GM23248 (cell line): Measurements from ENCODE around the gene TTC3. TPM values are rescaled to one million over a fixed set of nuclear protein-coding genes. Genes with fewer than 3 reads are reported as not detected.
"Not testable (repeated sequence)": the region's sequence is repeated elsewhere in the genome, so short reads cannot be mapped to it uniquely, and the experiment has no call there.

ENCODE experiments used
- DNase-seq: peaks from one replicate; pipeline ENCODE4 v3.0.0-alpha.2; 2015
- H2AFZ ChIP-seq: fragments of 200-600 bp; sonication (generic); 2 replicates; pipeline ENCODE4 v1.6.1; 2016; ENCODE audit warnings: antibody characterized with exemption
- H3F3A ChIP-seq: fragments of 200-600 bp; sonication (generic); 2 replicates; pipeline ENCODE4 v1.6.1; 2016; ENCODE audit warnings: mild to moderate bottlenecking, antibody characterized with exemption, mixed run types; ENCODE audit not compliant: insufficient read depth
- H3K27ac ChIP-seq: fragments of 200-600 bp; sonication (generic); 2 replicates; pipeline ENCODE4 v1.5.1; 2016; ENCODE audit warnings: mild to moderate bottlenecking
- H3K27me3 ChIP-seq: fragments of 200-600 bp; sonication (generic); replicated peaks from 2 replicates; pipeline ENCODE4 v1.6.1; 2016; ENCODE audit warnings: mild to moderate bottlenecking; ENCODE audit not compliant: insufficient read depth
- H3K36me3 ChIP-seq: fragments of 200-600 bp; sonication (generic); 2 replicates; pipeline ENCODE4 v1.6.1; 2016; ENCODE audit warnings: low read depth, mild to moderate bottlenecking
- H3K4me1 ChIP-seq: fragments of 200-600 bp; sonication (generic); 2 replicates; pipeline ENCODE4 v1.6.1; 2016; ENCODE audit warnings: mild to moderate bottlenecking; ENCODE audit not compliant: insufficient read depth
- H3K4me2 ChIP-seq: fragments of 200-600 bp; sonication (generic); one replicate; pipeline ENCODE4 v1.6.1; 2016; ENCODE audit warnings: mild to moderate bottlenecking; ENCODE audit not compliant: unreplicated experiment
- H3K4me3 ChIP-seq: fragments of 200-600 bp; sonication (generic); 2 replicates; pipeline ENCODE4 v1.5.1; 2016; ENCODE audit warnings: mild to moderate bottlenecking
- H3K79me2 ChIP-seq: fragments of 200-600 bp; sonication (generic); 2 replicates; pipeline ENCODE4 v1.6.1; 2016; ENCODE audit warnings: mild to moderate bottlenecking; ENCODE audit not compliant: insufficient read depth
- H3K9ac ChIP-seq: fragments of 200-600 bp; sonication (generic); 2 replicates; pipeline ENCODE4 v1.6.1; 2016; ENCODE audit warnings: mild to moderate bottlenecking
- H3K9me2 ChIP-seq: fragments of 200-600 bp; sonication (generic); 2 replicates; pipeline ENCODE4 v1.6.1; 2016; ENCODE audit warnings: mixed run types, mild to moderate bottlenecking, moderate library complexity; ENCODE audit not compliant: insufficient read depth
- H3K9me3 ChIP-seq: fragments of 200-600 bp; sonication (generic); one replicate; pipeline ENCODE4 v1.6.1; 2017; ENCODE audit warnings: low read depth
- H4K20me1 ChIP-seq: fragments of 200-600 bp; sonication (generic); 2 replicates; pipeline ENCODE4 v1.6.0; 2016; ENCODE audit not compliant: insufficient read depth
- EZH2 ChIP-seq: fragments of 200-600 bp; sonication (generic); IDR thresholded peaks from 2 replicates; pipeline ENCODE4 v1.6.1; 2018; ENCODE audit warnings: antibody characterized with exemption, mild to moderate bottlenecking; ENCODE audit not compliant: insufficient read depth, poor library complexity, severe bottlenecking
- EZH2phosphoT487 ChIP-seq: fragments of 200-600 bp; sonication (generic); IDR thresholded peaks from 2 replicates; pipeline ENCODE4 v1.6.1; 2018; ENCODE audit warnings: antibody characterized with exemption, moderate library complexity, mild to moderate bottlenecking, low read depth; ENCODE audit not compliant: insufficient read depth
- WGBS, 2 experiments: methylation state at CpG; one replicate each; pipeline ENCODE4 v1.1.6; 2015 to 2017; ENCODE audit warnings: low lambda C conversion rate in 2 of 2, low coverage in 1 of 2; ENCODE audit errors: missing lambda C conversion rate in 2 of 2; 5-methylcytosine and 5-hydroxymethylcytosine counted together
- in situ Hi-C: fragments of 300-500 bp; cut with MboI; formaldehyde crosslinking; loops from 2 replicates; pipeline ENCODE4 v1.15.0; 2020
- polyA plus RNA-seq: library from polyadenylated mRNA; unstranded; fragments of >200 nt; fragmentation: Nextera tagmentation; extraction: Ambion mirVana; gene quantifications from 2 replicates; pipeline ENCODE4 v1.2.1, GENCODE V29; 2016
- total RNA-seq: library from RNA; depleted of rRNA; stranded (reverse); fragments of >200 nt; shearing (Covaris generic); gene quantifications from 2 replicates; pipeline ENCODE4 v1.2.3, GENCODE V29; 2014

Gene TTC3
- total and polyA plus RNA-seq, 2 experiments from 2014 or later: 204 to 216 TPM

DNA sequence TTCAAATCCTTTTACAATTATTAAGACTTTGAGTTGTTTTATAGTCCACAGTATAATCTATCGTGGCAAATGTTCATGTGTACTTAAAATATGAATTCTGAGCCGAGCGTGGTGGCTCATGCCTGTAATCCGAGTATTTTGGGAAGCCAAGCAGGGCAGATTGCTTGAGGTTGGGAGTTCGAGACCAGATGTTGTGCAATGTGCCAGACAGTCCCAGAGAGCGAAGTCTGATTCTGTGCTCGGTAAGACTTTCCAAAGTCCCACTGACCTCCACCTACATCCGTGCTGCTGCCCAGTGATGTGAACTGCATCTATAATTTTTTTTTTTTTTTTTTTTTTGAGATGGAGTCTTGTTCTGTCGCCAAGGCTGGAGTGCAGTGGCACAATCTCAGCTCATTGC is 141.9 kb downstream of the TTC3 start:
- Histone ChIP-seq H2AFZ (no peak overlapping the region), H3K9me3 (no peaks in the 10 kb centered on the region), H3K4me3 (no peak overlapping the region), H4K20me1 (no peaks in the 10 kb centered on the region), H3K4me2 (no peak overlapping the region), H3K9ac (no peak overlapping the region), H3K36me3 (no peaks in the 10 kb centered on the region), H3K79me2 (no peaks in the 10 kb centered on the region), H3K9me2 (no peaks in the 10 kb centered on the region), H3K4me1 (peaks cover 2% of the 10 kb centered on the region; the same call in 1 of the 2 replicates), H3K27me3 (no peaks in the 10 kb centered on the region), H3F3A (no peaks in the 10 kb centered on the region), H3K27ac (no peak overlapping the region)
- 72 to 79% methylated on average over 9 of the region's 9 CpGs for WGBS, 2 experiments
- in situ Hi-C loops: no loop called here
- TF ChIP-seq EZH2: no peak
- TF ChIP-seq EZH2phosphoT487: no peak
- DNase-seq: no peak

DNA sequence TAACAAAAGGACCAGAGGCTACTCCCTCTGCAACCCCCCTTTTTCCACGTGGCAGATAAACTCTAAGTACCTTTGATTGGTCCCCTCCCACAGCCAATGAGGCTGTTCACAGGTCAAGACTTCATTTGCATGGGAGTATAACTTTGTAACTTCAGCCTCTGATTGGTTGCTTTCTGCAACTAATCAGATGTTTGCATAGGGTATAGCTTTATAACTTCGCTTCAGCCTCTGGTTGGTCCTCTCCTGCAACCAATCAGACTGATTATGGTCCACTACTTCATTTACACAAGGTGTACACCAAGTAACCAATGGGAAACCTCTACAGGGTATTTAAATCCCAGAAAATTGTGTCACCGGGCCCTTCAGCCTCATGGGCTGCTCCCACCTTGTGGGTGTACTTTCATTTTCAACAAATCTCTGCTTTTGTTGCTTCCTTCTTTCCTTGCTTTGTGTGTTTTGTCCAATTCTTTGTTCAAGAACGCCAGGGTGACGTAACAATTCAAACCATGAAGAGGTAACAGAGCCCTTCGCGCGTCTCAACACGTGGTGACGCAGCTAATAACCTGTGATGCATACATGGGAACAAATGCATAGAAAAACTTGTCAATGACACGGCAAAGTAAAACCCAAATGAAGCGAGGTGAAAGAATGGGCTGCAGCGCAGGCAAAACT is 146.8 kb downstream of the TTC3 start:
- H3K9ac ChIP-seq: peak overlapping the region; percentile 81
- no peaks in the 10 kb centered on the region for H3K9me2 ChIP-seq
- H3K4me1 ChIP-seq: peaks cover 5% of the 10 kb centered on the region; the same call in 1 of the 2 replicates
- peak overlapping the region; percentile 78 for H3K4me3 ChIP-seq
- WGBS, 2 experiments: 59% methylated on average over 13 of the region's 13 CpGs
- TF ChIP-seq EZH2phosphoT487 (no peak), EZH2 (no peak)
- no peaks in the 10 kb centered on the region for H3K9me3 ChIP-seq
- H3K79me2 ChIP-seq: peaks cover 16% of the 10 kb centered on the region
- DNase-seq: no peak
- H3K27ac ChIP-seq: peak overlapping the region; percentile 71
- H3F3A ChIP-seq: 0 out of 2 replicates have a peak, but pooled peaks cover 13% of the 10 kb centered on the region
- peak overlapping the region; percentile 89 for H3K4me2 ChIP-seq
- no peaks in the 10 kb centered on the region for H3K27me3 ChIP-seq
- peaks cover 19% of the 10 kb centered on the region for H3K36me3 ChIP-seq
- H2AFZ ChIP-seq: peak overlapping the region; percentile 79
- no peaks in the 10 kb centered on the region for H4K20me1 ChIP-seq
- in situ Hi-C loops: no loop called here

DNA sequence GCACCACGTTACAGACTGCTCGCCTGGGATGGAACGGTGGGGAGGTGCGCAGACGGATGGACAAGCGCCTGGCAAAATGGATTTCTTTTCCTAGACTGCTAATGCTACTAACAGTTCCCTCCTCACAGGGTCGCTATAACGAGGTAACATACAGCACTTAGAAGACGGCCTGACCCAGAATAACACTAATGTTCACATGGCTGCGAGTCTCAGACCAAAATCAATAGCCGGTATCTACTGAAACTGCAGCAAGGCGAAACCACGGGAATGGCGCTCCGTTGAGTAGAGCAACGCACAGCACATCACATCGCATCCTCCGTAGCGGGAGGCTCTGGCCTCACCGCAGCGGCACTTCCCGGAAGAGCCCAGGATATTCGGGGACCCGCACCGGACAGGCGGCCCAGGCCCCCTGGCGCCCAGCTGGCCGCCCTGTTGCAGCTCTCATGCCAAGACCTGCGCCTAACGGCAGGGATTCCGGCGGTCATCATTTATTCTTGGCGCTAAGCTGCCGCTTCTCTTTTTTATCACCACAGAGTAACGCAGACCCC is 147.5 kb downstream of the TTC3 start:
- TF ChIP-seq EZH2phosphoT487: no peak
- TF ChIP-seq EZH2: no peak
- Histone ChIP-seq H3K27ac (peak overlapping the region; percentile 71), H3K4me3 (peak overlapping the region; percentile 78), H3K4me1 (peaks cover 5% of the 10 kb centered on the region; the same call in 1 of the 2 replicates), H3F3A (0 out of 2 replicates have a peak, but pooled peaks cover 13% of the 10 kb centered on the region), H3K9me3 (no peaks in the 10 kb centered on the region), H3K27me3 (no peaks in the 10 kb centered on the region), H2AFZ (peak overlapping the region; percentile 79), H3K4me2 (peak overlapping the region; percentile 89), H3K9me2 (no peaks in the 10 kb centered on the region), H4K20me1 (no peaks in the 10 kb centered on the region), H3K36me3 (peaks cover 25% of the 10 kb centered on the region), H3K79me2 (peaks cover 21% of the 10 kb centered on the region), H3K9ac (peak overlapping the region; percentile 81)
- in situ Hi-C loops: no loop called here
- DNase-seq: peak; percentile 69
- whole genome bisulfite sequencing, 2 experiments: 3 to 4% methylated on average over 29 to 35 of the region's 35 CpGs

DNA sequence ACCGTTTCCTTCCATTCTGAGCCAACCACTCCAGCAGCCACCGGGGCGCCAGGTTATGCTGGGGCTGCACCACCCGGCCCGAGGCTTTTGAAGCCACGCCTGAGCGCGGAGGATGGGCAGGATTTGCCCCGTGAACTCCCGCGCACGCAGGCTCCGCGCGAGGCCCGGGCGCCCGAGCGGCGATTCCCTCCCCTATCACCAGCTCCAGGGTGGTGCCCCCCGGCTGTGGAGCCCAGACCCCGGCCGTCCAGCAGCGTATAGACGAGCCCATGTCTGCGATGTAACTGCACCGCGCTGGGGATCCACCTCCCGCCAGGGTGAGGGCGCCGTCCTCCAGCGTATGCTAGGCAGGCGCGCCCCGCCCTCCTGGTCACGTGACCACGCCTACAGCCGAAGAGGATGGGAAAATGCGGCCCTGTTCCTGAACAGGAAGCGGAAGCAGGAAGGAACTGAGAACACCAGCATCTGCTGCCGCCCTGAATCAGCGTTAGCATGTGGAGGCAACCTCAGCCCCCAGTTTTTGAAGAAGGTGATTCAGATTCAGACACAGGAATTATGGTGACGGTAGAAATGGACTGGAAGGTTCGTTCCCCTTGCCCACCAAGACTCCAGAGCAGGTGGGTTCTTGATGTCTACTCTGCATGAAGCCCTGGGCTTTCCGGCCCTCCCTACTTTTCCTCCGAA is 148.1 kb downstream of the TTC3 start:
- Histone ChIP-seq H3K9ac (peak overlapping the region; percentile 81), H3K4me2 (peak overlapping the region; percentile 89), H3K9me2 (no peaks in the 10 kb centered on the region), H3K27me3 (no peaks in the 10 kb centered on the region), H3K9me3 (no peaks in the 10 kb centered on the region), H3F3A (0 out of 2 replicates have a peak, but pooled peaks cover 13% of the 10 kb centered on the region), H4K20me1 (no peaks in the 10 kb centered on the region), H3K36me3 (peaks cover 30% of the 10 kb centered on the region), H3K4me3 (peak overlapping the region; percentile 78), H3K27ac (peak overlapping the region; percentile 71), H3K79me2 (peaks cover 21% of the 10 kb centered on the region), H3K4me1 (peaks cover 5% of the 10 kb centered on the region; the same call in 1 of the 2 replicates), H2AFZ (peak overlapping the region; percentile 79)
- WGBS, 2 experiments: 6 to 7% methylated on average over 42 to 46 of the region's 46 CpGs
- in situ Hi-C loops: no loop called here
- peak; percentile 98 for DNase-seq
- no peak for TF ChIP-seq EZH2phosphoT487
- TF ChIP-seq EZH2: no peak

DNA sequence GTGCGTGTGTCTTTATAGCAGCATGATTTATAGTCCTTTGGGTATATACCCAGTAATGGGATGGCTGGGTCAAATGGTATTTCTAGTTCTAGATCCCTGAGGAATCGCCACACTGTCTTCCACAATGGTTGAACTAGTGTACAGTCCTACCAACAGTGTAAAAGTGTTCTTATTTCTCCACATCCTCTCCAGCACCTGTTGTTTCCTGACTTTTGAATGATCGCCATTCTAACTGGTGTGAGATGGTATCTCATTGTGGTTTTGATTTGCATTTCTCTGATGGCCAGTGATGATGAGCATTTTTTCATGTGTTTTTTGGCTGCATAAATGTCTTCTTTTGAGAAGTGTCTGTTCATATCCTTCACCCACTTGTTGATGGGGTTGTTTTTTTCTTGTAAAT is 149.2 kb downstream of the TTC3 start:
- H3K4me3 ChIP-seq: not testable (repeated sequence)

More for the DNA sequence above, 149.2 kb downstream of the TTC3 start:
- DNase-seq, H3K9ac ChIP-seq, H3K27me3 ChIP-seq, H3K9me3 ChIP-seq, in situ Hi-C loops, H3K27ac ChIP-seq, H4K20me1 ChIP-seq, H3K9me2 ChIP-seq, H2AFZ ChIP-seq, H3K4me1 ChIP-seq, H3K4me2 ChIP-seq: not testable (repeated sequence)
- H3K36me3 ChIP-seq: peaks cover 30% of the 10 kb centered on the region
- 0 out of 2 replicates have a peak, but pooled peaks cover 13% of the 10 kb centered on the region for H3F3A ChIP-seq
- WGBS, 2 experiments: 89 to 100% methylated on average over 2 to 3 of the region's 3 CpGs
- H3K79me2 ChIP-seq: peaks cover 21% of the 10 kb centered on the region
